Hematopoietic multipotent progenitor cell treated with erythropoietin and hydrocortisone succinate and interleukin-3 and kit ligand, for 15 days (in vitro differentiated cells): ENCODE data around the gene PDE4B.

Experiments
- DNase-seq: peaks from one replicate; pipeline ENCODE4 v3.0.0-alpha.2; 2015; ENCODE audit warnings: low spot score

Gene PDE4B

GRCh38 chr1:66182551-66183178, 390.0 kb downstream of the PDE4B start:
- DNase-seq = no peak

GRCh38 chr1:66183400-66183799, 390.7 kb downstream of the PDE4B start:
- no peak for DNase-seq

- no peak for DNase-seq
These were observed 404.4 kb downstream of the PDE4B start for GRCh38 chr1:66197120-66197519.

GRCh38 chr1:66197785-66198184, 405.1 kb downstream of the PDE4B start:
- no peak for DNase-seq

- DNase-seq = no peak
These were observed 414.0 kb downstream of the PDE4B start for GRCh38 chr1:66206563-66207144.

- DNase-seq = no peak
These were observed 414.8 kb downstream of the PDE4B start for GRCh38 chr1:66207484-66207883.

- no peak for DNase-seq
These were observed 415.9 kb downstream of the PDE4B start for GRCh38 chr1:66208632-66209031.

GRCh38 chr1:66210635-66211244, 418.0 kb downstream of the PDE4B start:
- DNase-seq = no peak

- no peak for DNase-seq
These were observed 418.8 kb downstream of the PDE4B start for GRCh38 chr1:66211521-66211920.

GRCh38 chr1:66213491-66213890, 420.8 kb downstream of the PDE4B start:
- DNase-seq = no peak

GRCh38 chr1:66214901-66215300, 422.2 kb downstream of the PDE4B start:
- no peak for DNase-seq

GRCh38 chr1:66217021-66217420, 424.3 kb downstream of the PDE4B start:
- no peak for DNase-seq

GRCh38 chr1:66217561-66217960, 424.9 kb downstream of the PDE4B start:
- DNase-seq = no peak

GRCh38 chr1:66220477-66220876, 427.8 kb downstream of the PDE4B start:
- DNase-seq = no peak

GRCh38 chr1:66223681-66224080, 431.0 kb downstream of the PDE4B start:
- no peak for DNase-seq

- no peak for DNase-seq
These were observed 434.3 kb downstream of the PDE4B start for GRCh38 chr1:66226985-66227384.

- no peak for DNase-seq
These were observed 435.3 kb downstream of the PDE4B start for GRCh38 chr1:66227966-66228365.

- no peak for DNase-seq
These were observed 438.5 kb downstream of the PDE4B start for GRCh38 chr1:66231217-66231616.

- no peak for DNase-seq
These were observed 439.2 kb downstream of the PDE4B start for GRCh38 chr1:66231681-66232463.

GRCh38 chr1:66237042-66237441, 444.3 kb downstream of the PDE4B start:
- DNase-seq = no peak

GRCh38 chr1:66237722-66238479, 445.2 kb downstream of the PDE4B start:
- DNase-seq = no peak

GRCh38 chr1:66239834-66240233, 447.1 kb downstream of the PDE4B start:
- no peak for DNase-seq
